K562 (cell line): Measurements from ENCODE around the gene UQCRC2. TPM values are rescaled to one million over a fixed set of nuclear protein-coding genes. Genes with fewer than 3 reads are reported as not detected.

Source experiments
- ATF3 ChIP-seq, 2 experiments: fragments of 450-650 bp in 1 of 2; sonication (generic) in 1 of 2; formaldehyde crosslinking in 1 of 2; IDR thresholded peaks in 1 of 2; conservative IDR thresholded peaks in 1 of 2; 2 replicates each; pipeline versions ENCODE4 v1.6.1 to v1.8.1; 2016 to 2023; ENCODE audit warnings: mild to moderate bottlenecking in 2 of 2, moderate library complexity in 2 of 2, inconsistent platforms in 1 of 2, missing genetic modification reagents in 1 of 2
- CUX1 ChIP-seq: fragments of 200-800 bp; sonication (Bioruptor generic); IDR thresholded peaks from 2 replicates; pipeline ENCODE4 v1.6.1; 2016; ENCODE audit warnings: missing genetic modification characterization, missing compliant biosample characterization
- DPF2 ChIP-seq: fragments of 450-650 bp; IDR thresholded peaks from 2 replicates; pipeline ENCODE4 v1.6.1; 2016
- E2F1 ChIP-seq: sonication (generic); formaldehyde crosslinking; IDR thresholded peaks from 2 replicates; pipeline ENCODE4 v1.8.1; 2023; ENCODE audit warnings: mild to moderate bottlenecking, missing genetic modification reagents, moderate library complexity
- ETV5 ChIP-seq: sonication (generic); formaldehyde crosslinking; IDR thresholded peaks from 2 replicates; pipeline ENCODE4 v1.4.0; 2020; ENCODE audit warnings: low read depth, mild to moderate bottlenecking, missing genetic modification reagents
- ETV6 ChIP-seq, 3 experiments: fragments of 150-350 bp in 1 of 3; sonication (generic) in 1 of 3; formaldehyde crosslinking in 1 of 3; IDR thresholded peaks; 2 replicates each; pipeline versions ENCODE4 v1.6.1 to v1.8.0; 2014 to 2022; ENCODE audit warnings: borderline replicate concordance in 2 of 3, low read depth in 2 of 3, antibody characterized with exemption in 1 of 3, low read length in 1 of 3, mild to moderate bottlenecking in 1 of 3, missing genetic modification reagents in 1 of 3
- FOXJ3 ChIP-seq: sonication (generic); formaldehyde crosslinking; IDR thresholded peaks from 2 replicates; pipeline ENCODE4 v1.4.0; 2020; ENCODE audit warnings: mild to moderate bottlenecking, missing genetic modification reagents
- IRF1 ChIP-seq: sonication (generic); formaldehyde crosslinking; IDR thresholded peaks from 2 replicates; pipeline ENCODE4 v1.8.0; 2022; ENCODE audit warnings: missing genetic modification reagents, mild to moderate bottlenecking, borderline replicate concordance
- IRF2 ChIP-seq: sonication (generic); formaldehyde crosslinking; IDR thresholded peaks from 2 replicates; pipeline ENCODE4 v1.8.1; 2022; ENCODE audit warnings: mild to moderate bottlenecking, missing genetic modification reagents
- PHB ChIP-seq: fragments of 250-450 bp; sonication (Bioruptor Pico); IDR thresholded peaks from 2 replicates; pipeline ENCODE4 v1.5.0; 2021
- SMC3 ChIP-seq: conservative IDR thresholded peaks from 2 replicates; pipeline ENCODE4 v1.6.1; 2011; ENCODE audit warnings: low read depth, low read length, improper control_type of control experiment; ENCODE audit not compliant: insufficient read depth
- ZFP91 ChIP-seq: sonication (generic); formaldehyde crosslinking; IDR thresholded peaks from 2 replicates; pipeline ENCODE4 v1.8.0; 2022; ENCODE audit warnings: mild to moderate bottlenecking, missing genetic modification reagents
- ZNF24 ChIP-seq: fragments of 450-650 bp; IDR thresholded peaks from 2 replicates; pipeline ENCODE4 v1.6.1; 2016
- ZNF655 ChIP-seq: fragments of 250-450 bp; sonication (Bioruptor Pico); IDR thresholded peaks from 2 replicates; pipeline ENCODE4 v1.5.0; 2021
- polyA plus RNA-seq, 8 experiments: library from polyadenylated mRNA; depleted of rRNA in 4 of 8; stranded (reverse) in 5 of 8; unstranded in 3 of 8; fragments of >200 nt; fragmentation: Nextera tagmentation in 2 of 8; fragmentation: Illumina TruSeq in 1 of 8; extraction: Ambion mirVana in 2 of 8; extraction: Trizol in 1 of 8; gene quantifications; 2 replicates each; pipeline versions ENCODE4 v1.2.1 to v1.2.3, GENCODE V29; 2011 to 2014; ENCODE audit warnings: inconsistent platforms in 1 of 8, missing spikeins in 1 of 8
- total RNA-seq, 7 experiments: library from RNA; depleted of rRNA in 6 of 7; stranded (reverse); fragments of >200 nt in 6 of 7; fragmentation: Illumina TruSeq in 2 of 7; extraction: Trizol in 2 of 7; gene quantifications; 2 replicates each; pipeline versions ENCODE4 v1.2.1 to v1.2.3, GENCODE V29; 2011 to 2021; ENCODE audit warnings: low replicate concordance in 1 of 7

UQCRC2 gene
- total and polyA plus RNA-seq, 9 of the 15 experiments (the other 6 are each of a cell fraction or from before 2014, with no cell fraction given), result 177 to 516 (median 319) TPM

- TF ChIP-seq CUX1, result no peak
- TF ChIP-seq SMC3, result no peak
- TF ChIP-seq IRF1 (CRISPR knock-in tag), result no peak; the same call in 1 of the 2 replicates
- no peak; the same call in 1 of the 2 replicates for TF ChIP-seq E2F1 (CRISPR knock-in tag)
- no peak for TF ChIP-seq ETV6 (IDR thresholded peaks at IDR 0.05; ENCODE audit: borderline replicate concordance in 1 of 2, low read depth in 2 of 2, low read length in 1 of 2)
- TF ChIP-seq ETV6 (CRISPR knock-in tag; IDR thresholded peaks at IDR 0.05; ENCODE audit: borderline replicate concordance), result peak; percentile 46; the same call in 1 of the 2 replicates
- TF ChIP-seq ZNF24, result no peak
- 0 out of 2 replicates have a peak, but pooled peaks have one; percentile 66 for TF ChIP-seq DPF2
- no peak for TF ChIP-seq ZFP91 (CRISPR knock-in tag)
- no peak for TF ChIP-seq PHB (CRISPR knock-in tag)
- TF ChIP-seq FOXJ3 (CRISPR knock-in tag), result no peak
- no peak for TF ChIP-seq IRF2 (CRISPR knock-in tag)
- peak; percentile 39; the same call in 1 of the 2 replicates for TF ChIP-seq ETV5 (CRISPR knock-in tag)
- peak; percentile 42; the same call in 1 of the 2 replicates for TF ChIP-seq ATF3 (IDR thresholded peaks at IDR 0.05)
- TF ChIP-seq ATF3 (CRISPR knock-in tag; conservative IDR thresholded peaks at IDR 0.05), result 0 out of 2 replicates have a peak, but pooled peaks have one; percentile 43
- TF ChIP-seq ZNF655 (CRISPR knock-in tag), result no peak
These were observed at the start of gene UQCRC2 (continued) for GRCh38 chr16:21952793-21953540.
